NCI-H526 (cell line): ENCODE results near the gene TPD52L1.

Source experiments
- DNase-seq, 2 experiments: peaks; one replicate each; lab custom pipeline; 2025; lab: John Stamatoyannopoulos, UW

Gene TPD52L1

DNA sequence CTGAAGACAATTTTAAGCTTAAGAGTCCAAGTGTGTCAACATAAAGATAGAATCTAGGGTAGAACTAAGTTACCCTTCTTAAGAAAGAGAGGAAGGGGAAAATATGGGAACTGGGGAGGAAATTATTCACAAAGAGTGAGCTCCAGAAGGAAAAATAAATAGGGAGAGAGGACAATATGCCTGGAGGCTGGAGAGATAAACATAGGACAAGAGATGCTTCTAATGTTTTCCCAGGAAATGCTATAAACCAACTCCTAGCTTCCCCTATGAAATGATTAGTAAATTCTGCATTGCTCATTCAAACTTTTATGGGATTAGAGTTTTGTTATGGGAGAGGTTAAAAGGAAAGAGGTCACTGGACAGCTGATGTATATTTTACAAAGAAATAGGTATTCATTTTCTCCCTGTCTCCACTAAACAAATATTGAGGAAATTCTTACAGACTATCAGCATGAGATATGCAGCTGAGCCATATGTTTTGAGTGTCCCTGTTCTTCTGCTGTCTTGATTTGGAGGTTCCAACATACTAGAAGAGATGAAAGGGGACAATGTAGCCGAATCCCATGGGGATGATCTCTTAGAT is 22.0 kb downstream of the TPD52L1 start:
- DNase-seq = no peak

- DNase-seq = no peak
Observed at GRCh38 chr6:125182237-125183008, 28.9 kb downstream of the TPD52L1 start.

DNA sequence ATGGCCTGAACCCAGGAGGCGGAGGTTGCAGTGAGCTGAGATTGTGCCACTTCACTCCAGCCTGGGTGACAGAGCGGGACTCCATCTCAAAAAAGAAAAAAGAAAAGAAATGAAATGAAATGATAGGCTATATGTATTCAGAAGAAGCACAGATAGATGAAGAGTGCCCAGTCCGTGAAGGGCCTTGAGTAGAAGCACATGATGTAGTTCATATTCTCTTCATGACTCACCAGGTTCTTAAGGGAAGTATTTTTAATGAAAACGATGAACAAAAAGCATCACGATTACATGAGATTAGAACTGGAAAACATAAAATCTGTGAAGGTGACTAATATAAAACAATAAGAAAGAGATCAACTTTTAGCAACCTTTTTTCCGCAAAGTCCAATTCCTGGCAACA is 29.8 kb downstream of the TPD52L1 start:
- DNase-seq = no peak

DNA sequence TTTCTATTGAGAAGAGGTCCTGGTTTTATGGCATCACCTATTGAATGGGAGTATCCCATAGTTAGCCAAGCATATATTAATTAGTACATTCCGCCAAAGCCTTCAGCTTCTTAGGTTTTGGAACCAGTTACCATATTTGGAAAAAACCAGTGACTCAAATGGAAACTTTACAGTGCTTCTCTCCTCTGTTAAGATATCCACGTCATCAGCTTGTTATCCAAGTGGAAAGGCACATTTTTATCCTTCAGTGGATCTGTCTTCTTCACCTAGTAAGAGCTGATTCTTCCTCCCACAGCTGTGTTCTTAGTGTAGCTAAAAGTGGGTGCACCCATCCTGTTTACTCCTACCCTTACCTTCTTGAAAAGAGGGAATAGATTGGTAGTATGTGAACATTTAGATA is 34.5 kb downstream of the TPD52L1 start:
- no peak for DNase-seq

DNA sequence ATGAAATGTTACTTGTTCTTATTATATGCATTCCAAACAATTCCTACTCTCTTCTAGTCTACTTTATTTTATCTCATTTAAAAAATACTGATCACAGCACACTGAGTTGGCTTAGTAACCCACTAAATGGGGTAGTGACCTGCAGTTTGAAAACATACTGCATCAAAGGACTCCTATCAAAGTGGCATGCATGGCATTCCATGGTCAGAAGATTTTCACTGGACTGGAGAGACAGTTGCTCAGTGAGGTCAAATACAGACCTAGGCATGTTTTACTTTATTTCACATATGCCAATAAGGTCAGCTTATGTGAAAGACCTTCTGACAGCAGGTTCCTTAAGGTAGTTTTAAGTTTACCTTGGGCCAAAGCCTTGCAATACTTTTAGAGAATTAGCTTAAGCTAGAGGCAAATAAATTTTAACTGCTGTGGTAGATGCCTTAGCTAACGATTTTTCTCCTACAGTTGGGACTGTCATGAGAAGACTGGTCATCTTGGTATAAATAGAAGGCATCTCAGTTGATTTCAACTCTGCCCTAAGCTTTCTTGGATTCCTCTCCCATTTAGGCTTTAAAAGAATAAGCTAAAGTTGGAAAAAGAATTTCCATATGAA is 35.1 kb downstream of the TPD52L1 start:
- no peak for DNase-seq

- DNase-seq = no peak
Observed at GRCh38 chr6:125189494-125189893, 35.9 kb downstream of the TPD52L1 start.

DNA sequence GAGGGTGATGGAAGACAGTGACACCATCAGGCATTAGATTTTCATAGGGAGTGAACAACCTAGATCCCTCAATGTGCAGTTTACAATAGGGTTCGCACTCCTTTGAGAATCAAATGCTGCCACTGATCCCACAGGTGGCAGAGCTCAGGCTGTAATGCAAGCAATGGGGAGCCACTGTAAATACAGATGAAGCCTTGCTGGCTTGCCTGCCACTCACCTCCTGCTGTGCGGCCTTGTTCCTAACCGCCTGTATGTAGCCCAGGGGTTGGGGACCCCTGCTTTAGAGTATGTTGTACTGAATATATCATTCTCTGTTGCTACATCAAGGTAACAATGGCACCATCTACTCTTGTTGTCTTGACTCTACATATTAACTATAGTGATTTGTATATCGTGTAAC is 37.1 kb downstream of the TPD52L1 start:
- DNase-seq = no peak

DNA sequence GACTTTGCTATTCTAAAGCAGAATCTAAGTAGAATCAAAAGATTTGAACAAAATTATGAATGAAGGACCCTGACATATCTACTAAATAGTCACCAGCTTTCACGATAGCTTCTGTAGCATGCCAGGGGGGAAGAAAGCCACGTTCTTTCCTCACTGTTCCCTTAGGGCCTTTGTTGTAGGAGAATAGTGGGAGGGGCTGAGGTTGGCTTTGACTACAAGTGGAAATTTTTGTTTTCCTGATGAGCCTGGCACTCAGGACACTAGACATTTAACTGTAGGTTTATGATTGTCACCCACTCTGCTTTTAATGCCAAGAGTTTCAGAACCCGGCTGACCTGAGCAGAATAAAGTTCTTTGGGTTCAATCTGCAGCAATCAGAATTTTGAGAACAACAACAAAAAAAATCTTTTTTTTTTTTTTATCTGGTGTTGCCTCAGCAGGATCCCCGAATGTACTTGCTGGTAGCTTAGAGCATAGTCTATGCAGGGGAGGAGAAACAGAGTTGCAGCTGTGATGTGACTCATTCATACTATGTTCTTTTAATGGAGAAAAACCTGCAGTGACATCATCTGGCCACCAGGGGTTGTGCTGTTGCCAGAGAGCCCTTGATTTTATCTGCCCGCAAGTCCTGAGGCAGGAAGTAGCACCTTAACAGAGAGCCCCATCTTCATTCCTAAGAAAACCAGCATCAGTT is 38.5 kb downstream of the TPD52L1 start:
- peak in 1 of 2 experiments; percentile 49 for DNase-seq

DNA sequence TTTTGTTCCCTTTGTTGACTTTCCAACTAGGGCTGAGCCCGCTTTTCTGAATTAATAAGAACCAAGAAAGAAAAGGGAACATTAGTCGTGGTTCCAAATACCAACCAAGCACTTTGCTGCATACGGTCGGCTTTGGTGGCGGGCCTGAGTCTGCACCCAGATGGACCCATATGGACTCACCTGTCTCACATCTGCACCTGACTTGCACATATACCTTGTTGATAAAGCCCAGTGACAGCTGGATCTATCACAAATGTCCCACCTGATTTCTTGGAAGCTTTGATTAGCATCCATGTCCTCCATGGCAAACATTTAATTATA is 39.0 kb downstream of the TPD52L1 start:
- no peak for DNase-seq

DNA sequence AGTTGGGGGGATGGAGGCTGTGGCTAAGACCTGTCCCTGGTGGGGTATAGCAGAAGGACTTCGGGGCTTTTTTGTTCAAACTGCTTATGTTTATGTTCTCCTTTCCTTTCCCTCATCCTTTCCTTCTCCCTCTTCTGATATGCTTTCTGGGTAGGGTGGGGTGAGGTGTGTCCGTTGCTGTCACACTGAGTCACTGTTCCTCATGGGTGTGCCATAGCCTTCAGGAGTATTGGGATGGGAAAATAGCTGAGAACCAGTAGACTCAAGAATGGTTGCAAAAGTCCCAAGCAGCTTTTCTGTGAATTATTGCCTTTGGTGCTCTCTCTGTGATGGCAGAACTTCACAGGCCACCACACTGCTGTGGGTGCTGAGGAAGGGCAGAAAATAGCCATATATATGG is 39.6 kb downstream of the TPD52L1 start:
- DNase-seq = no peak

GRCh38 chr6:125194941-125195340 is 41.4 kb downstream of the TPD52L1 start:
- no peak for DNase-seq

DNA sequence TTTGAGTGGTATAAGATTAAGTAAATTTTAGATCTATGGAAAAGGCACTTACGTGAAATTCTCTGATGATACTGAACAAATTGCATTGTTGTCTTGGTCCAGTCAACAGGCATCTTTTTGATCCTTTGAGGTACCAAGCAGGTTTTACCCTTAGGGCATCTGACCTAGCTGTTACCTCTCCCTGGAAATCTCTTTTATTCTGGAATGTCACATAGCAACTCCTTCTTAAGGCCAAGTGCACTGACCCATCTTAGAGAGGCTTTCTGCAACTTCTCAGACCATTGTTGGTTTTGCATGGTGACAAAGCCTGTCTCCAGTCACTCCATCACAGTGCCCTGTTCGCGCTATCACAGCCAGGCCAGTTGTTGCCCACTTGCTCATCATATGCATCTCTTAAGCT is 42.0 kb downstream of the TPD52L1 start:
- no peak for DNase-seq

DNA sequence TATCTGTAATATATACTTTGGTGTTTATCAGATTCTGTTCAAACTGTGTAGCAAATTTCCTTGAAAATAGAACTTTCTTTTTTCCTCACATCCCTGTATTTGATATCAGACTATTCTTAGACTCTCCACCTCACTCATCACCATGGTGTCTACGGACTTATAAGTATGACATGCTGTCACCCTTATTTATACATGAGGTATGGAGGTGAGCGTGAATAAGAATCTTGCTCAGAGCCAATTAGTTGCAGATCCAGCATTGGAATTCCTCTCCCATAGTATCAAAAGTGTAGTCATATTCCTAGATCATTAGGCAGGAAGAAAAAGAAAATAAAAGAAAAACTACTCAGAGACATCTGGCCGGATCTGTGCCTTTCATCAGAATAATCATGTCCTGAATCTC is 43.0 kb downstream of the TPD52L1 start:
- DNase-seq = no peak

DNA sequence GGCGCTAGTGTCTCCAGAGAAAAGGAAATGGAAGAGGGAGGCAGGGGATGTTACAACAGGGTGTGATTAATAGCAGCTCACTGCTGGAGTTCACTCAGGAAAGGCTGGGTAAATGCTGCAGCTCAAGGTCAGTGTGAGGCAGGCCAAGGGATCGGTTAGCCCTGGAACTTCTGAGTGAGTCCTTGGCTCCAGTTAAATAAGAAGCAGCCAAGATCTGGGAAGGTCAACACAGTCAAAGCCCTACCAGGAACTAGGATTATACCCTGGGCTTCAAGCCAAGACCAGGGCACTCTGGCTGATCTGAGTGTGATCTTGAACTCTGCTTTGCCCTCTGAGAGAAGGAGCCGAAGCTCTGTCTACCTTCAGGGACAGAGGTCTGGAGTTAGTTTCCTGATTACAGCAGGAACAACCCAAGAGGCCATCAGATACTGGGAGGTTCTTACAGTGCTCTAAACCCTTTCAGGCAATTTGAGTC is 44.3 kb downstream of the TPD52L1 start:
- no peak for DNase-seq

DNA sequence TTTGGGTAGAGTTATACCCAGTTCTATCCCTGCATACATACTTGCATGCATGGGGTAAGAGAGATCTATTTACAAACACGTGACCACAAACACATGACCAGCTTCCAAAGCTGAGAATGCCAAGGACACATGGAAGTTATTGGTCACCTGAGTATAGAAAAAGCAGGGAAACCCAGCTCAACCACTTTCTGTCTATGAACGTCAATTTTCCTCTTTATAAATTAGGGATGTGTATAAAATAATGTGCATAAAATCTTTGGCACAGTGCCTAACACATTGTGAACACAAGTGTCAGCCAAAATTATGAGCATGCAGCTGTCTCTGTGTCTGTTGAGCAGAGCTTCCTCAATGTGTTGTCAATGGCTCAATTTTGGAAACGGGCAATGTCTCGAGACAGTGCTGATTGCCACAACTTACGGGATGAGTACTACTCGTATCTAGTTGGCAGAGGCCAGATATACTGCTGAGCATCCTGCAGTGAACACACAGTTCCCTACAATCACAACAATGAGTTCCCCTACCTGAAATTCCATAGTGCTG is 44.9 kb downstream of the TPD52L1 start:
- no peak for DNase-seq

GRCh38 chr6:125200941-125201340 is 47.4 kb downstream of the TPD52L1 start:
- DNase-seq = no peak

- DNase-seq = no peak
Observed at GRCh38 chr6:125201961-125202729, 48.6 kb downstream of the TPD52L1 start.

GRCh38 chr6:125203395-125203794 is 49.8 kb downstream of the TPD52L1 start:
- no peak for DNase-seq

- DNase-seq = no peak
Observed at GRCh38 chr6:125205931-125206330, 52.4 kb downstream of the TPD52L1 start.

GRCh38 chr6:125206389-125206788 is 52.8 kb downstream of the TPD52L1 start:
- no peak for DNase-seq

- no peak for DNase-seq
Observed at GRCh38 chr6:125207956-125208355, 54.4 kb downstream of the TPD52L1 start.
